ENCODE measurements around the gene MUC5B.

The MUC5B gene

DNA sequence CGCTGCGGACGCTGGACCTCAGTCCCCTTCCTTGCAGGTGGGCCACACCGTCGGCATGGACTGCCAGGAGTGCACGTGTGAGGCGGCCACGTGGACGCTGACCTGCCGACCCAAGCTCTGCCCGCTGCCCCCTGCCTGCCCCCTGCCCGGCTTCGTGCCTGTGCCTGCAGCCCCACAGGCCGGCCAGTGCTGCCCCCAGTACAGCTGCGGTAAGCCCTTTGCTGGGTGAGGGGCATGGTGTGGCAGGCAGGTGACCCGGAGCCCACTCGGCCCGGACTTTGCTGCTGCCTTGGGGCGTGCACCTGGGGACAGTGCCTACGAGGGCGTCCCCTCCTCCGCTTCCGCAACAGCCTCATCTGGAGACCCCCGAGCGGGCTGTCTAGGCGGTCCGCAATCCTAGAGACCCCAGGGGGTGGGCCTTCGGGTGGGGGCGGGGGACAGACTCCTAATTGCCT is 25.4 kb upstream of the MUC5B start:
- in situ Hi-C loops (cut with MboI; ENCODE audit: low sequenced_read_pairs, unreplicated experiment): no loop called here
- TF ChIP-seq, protein P1, sequence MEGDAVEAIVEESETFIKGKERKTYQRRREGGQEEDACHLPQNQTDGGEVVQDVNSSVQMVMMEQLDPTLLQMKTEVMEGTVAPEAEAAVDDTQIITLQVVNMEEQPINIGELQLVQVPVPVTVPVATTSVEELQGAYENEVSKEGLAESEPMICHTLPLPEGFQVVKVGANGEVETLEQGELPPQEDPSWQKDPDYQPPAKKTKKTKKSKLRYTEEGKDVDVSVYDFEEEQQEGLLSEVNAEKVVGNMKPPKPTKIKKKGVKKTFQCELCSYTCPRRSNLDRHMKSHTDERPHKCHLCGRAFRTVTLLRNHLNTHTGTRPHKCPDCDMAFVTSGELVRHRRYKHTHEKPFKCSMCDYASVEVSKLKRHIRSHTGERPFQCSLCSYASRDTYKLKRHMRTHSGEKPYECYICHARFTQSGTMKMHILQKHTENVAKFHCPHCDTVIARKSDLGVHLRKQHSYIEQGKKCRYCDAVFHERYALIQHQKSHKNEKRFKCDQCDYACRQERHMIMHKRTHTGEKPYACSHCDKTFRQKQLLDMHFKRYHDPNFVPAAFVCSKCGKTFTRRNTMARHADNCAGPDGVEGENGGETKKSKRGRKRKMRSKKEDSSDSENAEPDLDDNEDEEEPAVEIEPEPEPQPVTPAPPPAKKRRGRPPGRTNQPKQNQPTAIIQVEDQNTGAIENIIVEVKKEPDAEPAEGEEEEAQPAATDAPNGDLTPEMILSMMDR (IDR thresholded peaks at IDR 0.05; ENCODE audit: borderline replicate concordance, control extremely low read depth, extremely low read depth, insufficient read depth, missing control alignments): no peak
- no peak for DNase-seq (ENCODE audit: low spot score)

DNA sequence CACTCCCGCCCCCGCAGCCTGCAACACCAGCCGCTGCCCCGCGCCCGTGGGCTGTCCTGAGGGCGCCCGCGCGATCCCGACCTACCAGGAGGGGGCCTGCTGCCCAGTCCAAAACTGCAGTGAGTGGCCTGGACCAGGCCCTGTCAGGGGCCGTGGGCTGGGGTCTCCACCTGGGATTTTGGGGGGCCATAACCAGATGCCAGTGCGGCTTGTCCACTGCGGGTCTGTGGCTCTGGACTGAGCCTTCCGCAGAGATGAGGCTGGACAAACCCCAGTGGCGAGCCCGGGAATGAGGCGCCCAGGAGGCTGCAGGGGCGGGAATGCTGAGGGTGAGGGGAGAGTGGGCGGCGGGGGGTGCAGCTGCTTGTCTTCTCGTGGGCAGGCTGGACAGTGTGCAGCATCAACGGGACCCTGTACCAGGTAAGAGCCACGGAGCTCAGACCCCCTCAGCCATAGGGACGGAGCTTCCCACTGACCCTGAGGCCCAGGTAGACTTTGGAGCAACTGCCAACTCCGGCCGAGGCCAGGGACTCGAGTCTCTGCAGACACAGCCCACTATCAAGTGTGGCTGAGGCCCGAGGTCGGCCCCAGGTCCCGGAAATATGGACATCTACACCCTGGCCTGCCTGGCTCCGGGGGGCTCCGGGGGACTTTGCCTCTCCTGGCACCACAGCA is 24.8 kb upstream of the MUC5B start:
- in situ Hi-C loops (cut with MboI; ENCODE audit: low sequenced_read_pairs, unreplicated experiment): no loop called here
- TF ChIP-seq, protein P1 (IDR thresholded peaks at IDR 0.05; ENCODE audit: borderline replicate concordance, control extremely low read depth, extremely low read depth, insufficient read depth, missing control alignments): no peak
- DNase-seq (ENCODE audit: low spot score): no peak

DNA sequence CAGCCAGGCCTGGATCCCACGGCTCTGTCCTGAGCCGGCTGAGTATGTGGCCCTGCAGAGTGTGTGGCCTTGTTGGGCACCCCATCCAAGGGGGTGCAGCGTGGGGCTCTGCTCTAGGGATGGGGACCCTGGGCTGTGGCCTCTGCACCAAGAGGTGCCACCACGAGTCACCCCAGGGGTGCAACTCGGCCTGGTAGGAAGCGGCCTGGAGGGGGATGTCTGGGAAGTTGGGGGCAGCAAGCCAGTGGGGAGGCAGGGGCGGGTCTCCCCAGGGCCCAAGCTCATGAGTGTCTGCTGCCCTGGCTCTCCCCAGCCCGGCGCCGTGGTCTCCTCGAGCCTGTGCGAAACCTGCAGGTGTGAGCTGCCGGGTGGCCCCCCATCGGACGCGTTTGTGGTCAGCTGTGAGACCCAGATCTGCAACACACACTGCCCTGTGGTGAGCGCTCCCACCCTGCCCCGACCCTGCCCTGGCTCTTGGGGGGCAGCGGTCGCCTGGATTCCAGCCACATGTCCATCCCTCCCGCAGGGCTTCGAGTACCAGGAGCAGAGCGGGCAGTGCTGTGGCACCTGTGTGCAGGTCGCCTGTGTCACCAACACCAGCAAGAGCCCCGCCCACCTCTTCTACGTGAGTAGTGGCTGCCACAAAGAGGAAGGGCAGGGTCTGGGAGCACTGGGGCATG is 24.2 kb upstream of the MUC5B start:
- TF ChIP-seq, protein P1 (IDR thresholded peaks at IDR 0.05; ENCODE audit: borderline replicate concordance, control extremely low read depth, extremely low read depth, insufficient read depth, missing control alignments): no peak

DNA sequence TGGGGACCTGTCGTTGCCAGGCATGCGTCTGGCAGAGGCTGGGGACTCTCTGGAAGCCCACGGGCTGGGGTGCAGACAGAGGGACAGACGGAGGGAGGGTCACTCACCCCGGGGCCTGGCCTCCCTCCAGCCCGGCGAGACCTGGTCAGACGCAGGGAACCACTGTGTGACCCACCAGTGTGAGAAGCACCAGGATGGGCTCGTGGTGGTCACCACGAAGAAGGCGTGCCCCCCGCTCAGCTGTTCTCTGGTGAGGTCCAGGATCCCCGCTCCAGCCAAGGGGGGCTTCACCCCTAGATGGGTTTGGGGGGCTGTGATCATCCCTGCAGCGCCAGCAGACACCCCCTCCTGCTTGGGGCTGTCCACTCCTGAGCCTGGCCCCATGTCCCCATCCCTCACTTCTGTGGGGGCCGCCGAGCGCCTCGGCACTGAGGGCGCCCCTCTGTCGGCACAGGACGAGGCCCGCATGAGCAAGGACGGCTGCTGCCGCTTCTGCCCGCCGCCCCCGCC is 23.6 kb upstream of the MUC5B start:
- in situ Hi-C loops (cut with MboI; ENCODE audit: low sequenced_read_pairs, unreplicated experiment): no loop called here
- DNase-seq (ENCODE audit: low spot score): no peak
- TF ChIP-seq, protein P1 (IDR thresholded peaks at IDR 0.05; ENCODE audit: borderline replicate concordance, control extremely low read depth, extremely low read depth, insufficient read depth, missing control alignments): no peak

More for the DNA sequence above, 24.2 kb upstream of the MUC5B start:
- no peak for DNase-seq (ENCODE audit: low spot score)
- in situ Hi-C loops (cut with MboI; ENCODE audit: low sequenced_read_pairs, unreplicated experiment): no loop called here

DNA sequence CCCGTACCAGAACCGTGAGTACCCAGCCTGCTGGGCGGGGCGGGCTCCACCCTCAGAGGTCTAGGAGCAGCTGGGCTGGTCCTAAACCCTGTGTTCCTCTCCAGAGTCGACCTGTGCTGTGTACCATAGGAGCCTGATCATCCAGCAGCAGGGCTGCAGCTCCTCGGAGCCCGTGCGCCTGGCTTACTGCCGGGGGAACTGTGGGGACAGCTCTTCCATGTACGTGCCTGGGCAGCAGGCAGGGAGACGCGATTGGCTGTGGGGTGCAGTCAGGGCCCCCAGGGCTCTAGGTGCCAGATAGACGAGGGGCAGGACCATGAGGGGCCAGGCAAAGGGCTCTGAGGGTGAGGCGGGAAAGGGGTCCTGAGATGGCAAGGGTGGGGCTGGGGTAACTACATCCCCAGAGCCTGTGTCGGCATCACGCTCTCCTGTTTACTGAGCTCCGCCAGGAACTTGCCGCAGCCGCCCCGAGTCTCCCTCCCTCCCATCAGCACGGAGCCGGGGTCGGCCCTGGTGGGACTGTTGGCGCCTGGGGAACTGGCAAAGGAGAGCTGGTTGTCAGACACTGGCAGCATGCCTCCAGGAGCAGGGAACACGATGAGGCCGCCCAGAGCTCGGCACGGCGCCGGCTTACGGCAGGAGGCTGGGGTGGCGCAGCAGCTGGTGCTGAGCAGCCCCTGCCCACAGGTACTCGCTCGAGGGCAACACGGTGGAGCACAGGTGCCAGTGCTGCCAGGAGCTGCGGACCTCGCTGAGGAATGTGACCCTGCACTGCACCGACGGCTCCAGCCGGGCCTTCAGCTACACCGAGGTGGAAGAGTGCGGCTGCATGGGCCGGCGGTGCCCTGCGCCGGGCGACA is 22.9 kb upstream of the MUC5B start:
- in situ Hi-C loops (cut with MboI; ENCODE audit: low sequenced_read_pairs, unreplicated experiment): no loop called here
- TF ChIP-seq, protein P1 (IDR thresholded peaks at IDR 0.05; ENCODE audit: borderline replicate concordance, control extremely low read depth, extremely low read depth, insufficient read depth, missing control alignments): no peak
- DNase-seq (ENCODE audit: low spot score): no peak

DNA sequence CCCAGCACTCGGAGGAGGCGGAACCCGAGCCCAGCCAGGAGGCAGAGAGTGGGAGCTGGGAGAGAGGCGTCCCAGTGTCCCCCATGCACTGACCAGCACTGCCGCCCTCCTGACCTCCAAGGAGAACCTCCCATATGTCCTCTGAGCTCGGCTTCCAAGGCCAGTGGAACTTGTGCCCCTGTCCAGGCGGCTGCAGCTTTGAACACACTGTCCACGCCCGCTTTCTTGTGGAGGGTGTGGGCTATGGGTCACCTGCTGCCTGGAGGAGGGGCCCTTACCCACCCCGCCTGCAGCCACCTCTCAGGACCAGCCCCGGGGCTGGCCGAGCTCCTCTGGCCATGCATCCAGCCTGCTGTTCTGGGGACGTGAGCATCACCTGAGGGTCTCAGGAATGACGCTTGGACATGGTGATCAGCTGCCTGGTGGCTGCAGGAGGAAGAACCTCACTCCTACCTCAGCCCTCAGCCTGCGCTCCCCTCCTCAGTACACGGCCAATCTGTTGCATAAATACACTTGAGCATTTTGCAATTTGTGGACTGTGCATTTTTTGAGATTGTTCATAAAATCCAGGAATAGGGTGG is 22.2 kb upstream of the MUC5B start:
- in situ Hi-C loops (cut with MboI; ENCODE audit: low sequenced_read_pairs, unreplicated experiment): no loop called here
- no peak for DNase-seq (ENCODE audit: low spot score)

More for the DNA sequence above, 22.2 kb upstream of the MUC5B start:
- TF ChIP-seq, protein P1 (IDR thresholded peaks at IDR 0.05; ENCODE audit: borderline replicate concordance, control extremely low read depth, extremely low read depth, insufficient read depth, missing control alignments): no peak

Measured in GM13976 (cell line).